SK-N-SH (cell line): ENCODE results near the gene C17orf100.

Source experiments
- CTCF ChIP-seq: fragments of 200-600 bp; sonication (generic); IDR thresholded peaks from 2 replicates; pipeline ENCODE4 v1.6.1; 2017; ENCODE audit warnings: antibody characterized with exemption, mild to moderate bottlenecking, moderate library complexity
- EP300 ChIP-seq, 2 experiments: IDR thresholded peaks; 2 replicates each; pipeline versions ENCODE4 v1.4.0 to v1.6.1; 2012; ENCODE audit warnings: borderline replicate concordance in 1 of 2, low read depth in 1 of 2, low read length in 1 of 2
- GABPA ChIP-seq: IDR thresholded peaks from 2 replicates; pipeline ENCODE4 v1.4.0; 2012; ENCODE audit warnings: low read depth, mild to moderate bottlenecking
- IRF3 ChIP-seq: fragments of 150-350 bp; IDR thresholded peaks from 2 replicates; pipeline ENCODE4 v1.6.1; 2016; ENCODE audit warnings: mild to moderate bottlenecking, low read depth, low read length
- JUND ChIP-seq: IDR thresholded peaks from 2 replicates; pipeline ENCODE4 v1.4.0; 2012
- MAX ChIP-seq: IDR thresholded peaks from 2 replicates; pipeline ENCODE4 v1.4.0; 2012; ENCODE audit warnings: low read depth
- NRF1 ChIP-seq: IDR thresholded peaks from 2 replicates; pipeline ENCODE4 v1.6.1; 2012; ENCODE audit warnings: low read depth, mild to moderate bottlenecking, low read length
- POLR2AphosphoS5 ChIP-seq: IDR thresholded peaks from 2 replicates; pipeline ENCODE4 v1.6.1; 2012; ENCODE audit warnings: low read depth, low read length
- REST ChIP-seq: IDR thresholded peaks from 2 replicates; pipeline ENCODE4 v1.6.1; 2012; ENCODE audit warnings: mild to moderate bottlenecking, low read depth, low read length, moderate library complexity

- no peak for TF ChIP-seq POLR2AphosphoS5
- TF ChIP-seq CTCF, result no peak
- TF ChIP-seq NRF1, result no peak
- TF ChIP-seq EP300 (IDR thresholded peaks at IDR 0.05; ENCODE audit: borderline replicate concordance in 1 of 2, low read depth in 1 of 2, low read length in 1 of 2), result no peak
- TF ChIP-seq GABPA, result no peak
- TF ChIP-seq MAX, result no peak
- no peak for TF ChIP-seq REST
- no peak for TF ChIP-seq JUND
- TF ChIP-seq IRF3, result no peak
These were observed 45.3 kb downstream of the C17orf100 start for GRCh38 chr17:6696906-6697305.
